ENCODE measurements around the gene PLSCR1.

GRCh38 chr3:146581951-146582467 lies 37.6 kb upstream of the PLSCR1 start:
- TF ChIP-seq, protein P1, sequence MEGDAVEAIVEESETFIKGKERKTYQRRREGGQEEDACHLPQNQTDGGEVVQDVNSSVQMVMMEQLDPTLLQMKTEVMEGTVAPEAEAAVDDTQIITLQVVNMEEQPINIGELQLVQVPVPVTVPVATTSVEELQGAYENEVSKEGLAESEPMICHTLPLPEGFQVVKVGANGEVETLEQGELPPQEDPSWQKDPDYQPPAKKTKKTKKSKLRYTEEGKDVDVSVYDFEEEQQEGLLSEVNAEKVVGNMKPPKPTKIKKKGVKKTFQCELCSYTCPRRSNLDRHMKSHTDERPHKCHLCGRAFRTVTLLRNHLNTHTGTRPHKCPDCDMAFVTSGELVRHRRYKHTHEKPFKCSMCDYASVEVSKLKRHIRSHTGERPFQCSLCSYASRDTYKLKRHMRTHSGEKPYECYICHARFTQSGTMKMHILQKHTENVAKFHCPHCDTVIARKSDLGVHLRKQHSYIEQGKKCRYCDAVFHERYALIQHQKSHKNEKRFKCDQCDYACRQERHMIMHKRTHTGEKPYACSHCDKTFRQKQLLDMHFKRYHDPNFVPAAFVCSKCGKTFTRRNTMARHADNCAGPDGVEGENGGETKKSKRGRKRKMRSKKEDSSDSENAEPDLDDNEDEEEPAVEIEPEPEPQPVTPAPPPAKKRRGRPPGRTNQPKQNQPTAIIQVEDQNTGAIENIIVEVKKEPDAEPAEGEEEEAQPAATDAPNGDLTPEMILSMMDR (IDR thresholded peaks at IDR 0.05; ENCODE audit: insufficient read depth, low read length) = no peak
- TF ChIP-seq GABPA (IDR thresholded peaks at IDR 0.05; ENCODE audit: low read depth) (no peak), POLR2AphosphoS5 (IDR thresholded peaks at IDR 0.05; ENCODE audit: low read depth) (peak; percentile 92)

Measured in HL-60 (cell line).